Measurements from ENCODE around the gene KCNA2. TPM values are rescaled to one million over a fixed set of nuclear protein-coding genes. Genes with fewer than 3 reads are reported as not detected.

Gene KCNA2
- total RNA-seq, 1 experiment from 2014 or later = not detected

- TF ChIP-seq, protein P1, sequence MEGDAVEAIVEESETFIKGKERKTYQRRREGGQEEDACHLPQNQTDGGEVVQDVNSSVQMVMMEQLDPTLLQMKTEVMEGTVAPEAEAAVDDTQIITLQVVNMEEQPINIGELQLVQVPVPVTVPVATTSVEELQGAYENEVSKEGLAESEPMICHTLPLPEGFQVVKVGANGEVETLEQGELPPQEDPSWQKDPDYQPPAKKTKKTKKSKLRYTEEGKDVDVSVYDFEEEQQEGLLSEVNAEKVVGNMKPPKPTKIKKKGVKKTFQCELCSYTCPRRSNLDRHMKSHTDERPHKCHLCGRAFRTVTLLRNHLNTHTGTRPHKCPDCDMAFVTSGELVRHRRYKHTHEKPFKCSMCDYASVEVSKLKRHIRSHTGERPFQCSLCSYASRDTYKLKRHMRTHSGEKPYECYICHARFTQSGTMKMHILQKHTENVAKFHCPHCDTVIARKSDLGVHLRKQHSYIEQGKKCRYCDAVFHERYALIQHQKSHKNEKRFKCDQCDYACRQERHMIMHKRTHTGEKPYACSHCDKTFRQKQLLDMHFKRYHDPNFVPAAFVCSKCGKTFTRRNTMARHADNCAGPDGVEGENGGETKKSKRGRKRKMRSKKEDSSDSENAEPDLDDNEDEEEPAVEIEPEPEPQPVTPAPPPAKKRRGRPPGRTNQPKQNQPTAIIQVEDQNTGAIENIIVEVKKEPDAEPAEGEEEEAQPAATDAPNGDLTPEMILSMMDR (IDR thresholded peaks at IDR 0.05; ENCODE audit: unreplicated experiment) = no peak
- Mint-ChIP-seq H3K27me3 (ENCODE audit: insufficient read depth, unreplicated experiment) (peaks cover 29% of the 10 kb centered on the region), H3K9me3 (ENCODE audit: unreplicated experiment) (no peaks in the 10 kb centered on the region), H3K36me3 (ENCODE audit: insufficient read depth, unreplicated experiment) (no peaks in the 10 kb centered on the region), H3K4me3 (ENCODE audit: unreplicated experiment) (no peak overlapping the region), H3K4me1 (ENCODE audit: insufficient read depth, unreplicated experiment) (no peaks in the 10 kb centered on the region), H3K27ac (ENCODE audit: low read depth, unreplicated experiment) (no peak overlapping the region)
- BruUV-seq (replicated peaks) = no TSS peak
- ChIA-PET CTCF (interaction anchor here (0.8 to 2.9 kb wide), 5 partner anchors 12 to 154 kb away, joined by 3 to 9 read pairs (median 3); no protein-coding TSS in a partner anchor), POLR2A (no interaction called here)
- DNase-seq (ENCODE audit: unreplicated experiment) = peak; percentile 22
- intact Hi-C loops (cut with micrococcal nuclease) = no loop called here
Observed at GRCh38 chr1:110645821-110646735, 39.9 kb upstream of the KCNA2 start.

- peaks cover 38% of the 10 kb centered on the region for H3K27me3 Mint-ChIP-seq (ENCODE audit: insufficient read depth, unreplicated experiment)
- BruUV-seq (replicated peaks) = no TSS peak
- no peak for DNase-seq (ENCODE audit: unreplicated experiment)
- intact Hi-C loops (cut with micrococcal nuclease) = no loop called here
- ChIA-PET POLR2A (interaction anchor here (0.6 kb wide), 1 partner anchor 142 kb away, joined by 3 read pairs; no protein-coding TSS in a partner anchor), CTCF (interaction anchor here (0.6 to 1.2 kb wide), 8 partner anchors 9 to 155 kb away, joined by 3 to 5 read pairs (median 4); no protein-coding TSS in a partner anchor)
- H3K4me3 Mint-ChIP-seq (ENCODE audit: unreplicated experiment) = no peak overlapping the region
- H3K27ac Mint-ChIP-seq (ENCODE audit: low read depth, unreplicated experiment) = no peak overlapping the region
- H3K36me3 Mint-ChIP-seq (ENCODE audit: insufficient read depth, unreplicated experiment) = no peaks in the 10 kb centered on the region
- H3K9me3 Mint-ChIP-seq (ENCODE audit: unreplicated experiment) = no peaks in the 10 kb centered on the region
- TF ChIP-seq, protein P1 (IDR thresholded peaks at IDR 0.05; ENCODE audit: unreplicated experiment) = no peak
- H3K4me1 Mint-ChIP-seq (ENCODE audit: insufficient read depth, unreplicated experiment) = no peaks in the 10 kb centered on the region
Observed at GRCh38 chr1:110645211-110645610, 39.1 kb upstream of the KCNA2 start.

GRCh38 chr1:110643879-110644472, 37.8 kb upstream of the KCNA2 start:
- no peak for DNase-seq (ENCODE audit: unreplicated experiment)

More at GRCh38 chr1:110643879-110644472, 37.8 kb upstream of the KCNA2 start:
- intact Hi-C loops (cut with micrococcal nuclease) = no loop called here
- Mint-ChIP-seq H3K36me3 (ENCODE audit: insufficient read depth, unreplicated experiment) (no peaks in the 10 kb centered on the region), H3K27ac (ENCODE audit: low read depth, unreplicated experiment) (no peak overlapping the region), H3K9me3 (ENCODE audit: unreplicated experiment) (no peaks in the 10 kb centered on the region), H3K4me1 (ENCODE audit: insufficient read depth, unreplicated experiment) (peaks cover 6% of the 10 kb centered on the region), H3K4me3 (ENCODE audit: unreplicated experiment) (no peak overlapping the region), H3K27me3 (ENCODE audit: insufficient read depth, unreplicated experiment) (peaks cover 49% of the 10 kb centered on the region)
- TF ChIP-seq, protein P1 (IDR thresholded peaks at IDR 0.05; ENCODE audit: unreplicated experiment) = no peak
- no TSS peak for BruUV-seq (replicated peaks)
- ChIA-PET CTCF (interaction anchor here (0.6 to 1.2 kb wide), 4 partner anchors 8 to 122 kb away, joined by 3 to 4 read pairs (median 3); no protein-coding TSS in a partner anchor), POLR2A (interaction anchor here (0.6 kb wide), 1 partner anchor 286 kb away, joined by 3 read pairs; no protein-coding TSS in a partner anchor)
